Measurements from ENCODE around the gene ZNF69. TPM values are rescaled to one million over a fixed set of nuclear protein-coding genes. Genes with fewer than 3 reads are reported as not detected.
"Not testable (repeated sequence)": the region's sequence is repeated elsewhere in the genome, so short reads cannot be mapped to it uniquely, and the experiment has no call there.

The ZNF69 gene
- total and polyA plus RNA-seq, 4 donors: 2.5 to 12.0 (median 8.9) TPM

DNA sequence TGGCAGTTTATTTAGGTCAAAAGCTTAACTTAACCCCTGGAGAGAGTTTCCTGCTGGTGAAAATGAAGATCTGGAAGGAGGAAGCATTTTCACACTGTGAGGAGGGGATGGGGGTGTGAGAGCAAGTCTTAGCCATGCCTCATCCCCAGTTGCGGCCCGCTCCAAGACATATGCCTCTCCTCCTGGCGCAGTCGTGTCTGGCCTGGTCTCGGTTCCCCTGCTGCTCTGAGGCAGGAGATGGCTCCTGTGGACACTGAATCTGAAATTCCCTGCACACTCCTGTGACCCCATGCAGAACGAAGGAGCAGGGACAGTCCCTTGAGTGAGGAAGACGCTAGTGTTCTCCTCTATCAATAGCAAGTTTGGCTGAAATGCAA, 360 bp upstream of the ZNF69 start:
- no peaks in the 10 kb centered on the region for H3K36me3 ChIP-seq (ENCODE audit: control insufficient read depth in 4 of 4, insufficient read depth in 3 of 4, low read depth in 1 of 4, low read length in 3 of 4)
- H3K27ac ChIP-seq (ENCODE audit: low read depth in 1 of 2, low read length in 2 of 2): peak overlapping the region in 1 of 2 donors; percentile 84
- H3K4me3 ChIP-seq (ENCODE audit: low read depth in 1 of 3, low read length in 3 of 3): peak overlapping the region; percentile 69 to 86 (median 80)
- 41% methylated on average over 7 of the region's 7 CpGs for WGBS
- peaks cover 2 to 16% (median 6%) of the 10 kb centered on the region in 4 donors for H3K4me1 ChIP-seq (ENCODE audit: control insufficient read depth in 4 of 4, insufficient read depth in 4 of 4, low read length in 3 of 4)
- no peak for TF ChIP-seq TAF1 (conservative IDR thresholded peaks at IDR 0.05)
- TF ChIP-seq, protein P1, sequence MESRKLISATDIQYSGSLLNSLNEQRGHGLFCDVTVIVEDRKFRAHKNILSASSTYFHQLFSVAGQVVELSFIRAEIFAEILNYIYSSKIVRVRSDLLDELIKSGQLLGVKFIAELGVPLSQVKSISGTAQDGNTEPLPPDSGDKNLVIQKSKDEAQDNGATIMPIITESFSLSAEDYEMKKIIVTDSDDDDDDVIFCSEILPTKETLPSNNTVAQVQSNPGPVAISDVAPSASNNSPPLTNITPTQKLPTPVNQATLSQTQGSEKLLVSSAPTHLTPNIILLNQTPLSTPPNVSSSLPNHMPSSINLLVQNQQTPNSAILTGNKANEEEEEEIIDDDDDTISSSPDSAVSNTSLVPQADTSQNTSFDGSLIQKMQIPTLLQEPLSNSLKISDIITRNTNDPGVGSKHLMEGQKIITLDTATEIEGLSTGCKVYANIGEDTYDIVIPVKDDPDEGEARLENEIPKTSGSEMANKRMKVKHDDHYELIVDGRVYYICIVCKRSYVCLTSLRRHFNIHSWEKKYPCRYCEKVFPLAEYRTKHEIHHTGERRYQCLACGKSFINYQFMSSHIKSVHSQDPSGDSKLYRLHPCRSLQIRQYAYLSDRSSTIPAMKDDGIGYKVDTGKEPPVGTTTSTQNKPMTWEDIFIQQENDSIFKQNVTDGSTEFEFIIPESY (IDR thresholded peaks at IDR 0.05): no peak
- TF ChIP-seq HNF4A (conservative IDR thresholded peaks at IDR 0.05): no peak
- no peak for TF ChIP-seq EGR1 (IDR thresholded peaks at IDR 0.05; ENCODE audit: low read depth in 2 of 2)
- no peak for TF ChIP-seq FOXA1 (IDR thresholded peaks at IDR 0.05)
- TF ChIP-seq, protein P2, sequence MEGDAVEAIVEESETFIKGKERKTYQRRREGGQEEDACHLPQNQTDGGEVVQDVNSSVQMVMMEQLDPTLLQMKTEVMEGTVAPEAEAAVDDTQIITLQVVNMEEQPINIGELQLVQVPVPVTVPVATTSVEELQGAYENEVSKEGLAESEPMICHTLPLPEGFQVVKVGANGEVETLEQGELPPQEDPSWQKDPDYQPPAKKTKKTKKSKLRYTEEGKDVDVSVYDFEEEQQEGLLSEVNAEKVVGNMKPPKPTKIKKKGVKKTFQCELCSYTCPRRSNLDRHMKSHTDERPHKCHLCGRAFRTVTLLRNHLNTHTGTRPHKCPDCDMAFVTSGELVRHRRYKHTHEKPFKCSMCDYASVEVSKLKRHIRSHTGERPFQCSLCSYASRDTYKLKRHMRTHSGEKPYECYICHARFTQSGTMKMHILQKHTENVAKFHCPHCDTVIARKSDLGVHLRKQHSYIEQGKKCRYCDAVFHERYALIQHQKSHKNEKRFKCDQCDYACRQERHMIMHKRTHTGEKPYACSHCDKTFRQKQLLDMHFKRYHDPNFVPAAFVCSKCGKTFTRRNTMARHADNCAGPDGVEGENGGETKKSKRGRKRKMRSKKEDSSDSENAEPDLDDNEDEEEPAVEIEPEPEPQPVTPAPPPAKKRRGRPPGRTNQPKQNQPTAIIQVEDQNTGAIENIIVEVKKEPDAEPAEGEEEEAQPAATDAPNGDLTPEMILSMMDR (IDR thresholded peaks at IDR 0.05; ENCODE audit: low read depth, low read length, missing input control): no peak
- TF ChIP-seq, protein P3, sequence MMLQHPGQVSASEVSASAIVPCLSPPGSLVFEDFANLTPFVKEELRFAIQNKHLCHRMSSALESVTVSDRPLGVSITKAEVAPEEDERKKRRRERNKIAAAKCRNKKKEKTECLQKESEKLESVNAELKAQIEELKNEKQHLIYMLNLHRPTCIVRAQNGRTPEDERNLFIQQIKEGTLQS (IDR thresholded peaks at IDR 0.05): no peak
- TF ChIP-seq YY1 (IDR thresholded peaks at IDR 0.05): no peak
- TF ChIP-seq SP1 (IDR thresholded peaks at IDR 0.05): no peak
- TF ChIP-seq HNF4G (IDR thresholded peaks at IDR 0.05): no peak
- TF ChIP-seq NR2F2 (IDR thresholded peaks at IDR 0.05): no peak
- TF ChIP-seq, protein P4, sequence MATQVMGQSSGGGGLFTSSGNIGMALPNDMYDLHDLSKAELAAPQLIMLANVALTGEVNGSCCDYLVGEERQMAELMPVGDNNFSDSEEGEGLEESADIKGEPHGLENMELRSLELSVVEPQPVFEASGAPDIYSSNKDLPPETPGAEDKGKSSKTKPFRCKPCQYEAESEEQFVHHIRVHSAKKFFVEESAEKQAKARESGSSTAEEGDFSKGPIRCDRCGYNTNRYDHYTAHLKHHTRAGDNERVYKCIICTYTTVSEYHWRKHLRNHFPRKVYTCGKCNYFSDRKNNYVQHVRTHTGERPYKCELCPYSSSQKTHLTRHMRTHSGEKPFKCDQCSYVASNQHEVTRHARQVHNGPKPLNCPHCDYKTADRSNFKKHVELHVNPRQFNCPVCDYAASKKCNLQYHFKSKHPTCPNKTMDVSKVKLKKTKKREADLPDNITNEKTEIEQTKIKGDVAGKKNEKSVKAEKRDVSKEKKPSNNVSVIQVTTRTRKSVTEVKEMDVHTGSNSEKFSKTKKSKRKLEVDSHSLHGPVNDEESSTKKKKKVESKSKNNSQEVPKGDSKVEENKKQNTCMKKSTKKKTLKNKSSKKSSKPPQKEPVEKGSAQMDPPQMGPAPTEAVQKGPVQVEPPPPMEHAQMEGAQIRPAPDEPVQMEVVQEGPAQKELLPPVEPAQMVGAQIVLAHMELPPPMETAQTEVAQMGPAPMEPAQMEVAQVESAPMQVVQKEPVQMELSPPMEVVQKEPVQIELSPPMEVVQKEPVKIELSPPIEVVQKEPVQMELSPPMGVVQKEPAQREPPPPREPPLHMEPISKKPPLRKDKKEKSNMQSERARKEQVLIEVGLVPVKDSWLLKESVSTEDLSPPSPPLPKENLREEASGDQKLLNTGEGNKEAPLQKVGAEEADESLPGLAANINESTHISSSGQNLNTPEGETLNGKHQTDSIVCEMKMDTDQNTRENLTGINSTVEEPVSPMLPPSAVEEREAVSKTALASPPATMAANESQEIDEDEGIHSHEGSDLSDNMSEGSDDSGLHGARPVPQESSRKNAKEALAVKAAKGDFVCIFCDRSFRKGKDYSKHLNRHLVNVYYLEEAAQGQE (IDR thresholded peaks at IDR 0.05): no peak
- TF ChIP-seq, protein P5, sequence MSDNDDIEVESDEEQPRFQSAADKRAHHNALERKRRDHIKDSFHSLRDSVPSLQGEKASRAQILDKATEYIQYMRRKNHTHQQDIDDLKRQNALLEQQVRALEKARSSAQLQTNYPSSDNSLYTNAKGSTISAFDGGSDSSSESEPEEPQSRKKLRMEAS (IDR thresholded peaks at IDR 0.05): no peak
- TF ChIP-seq FOXA2 (IDR thresholded peaks at IDR 0.05): no peak
- no peak for TF ChIP-seq RAD21 (IDR thresholded peaks at IDR 0.05)
- no peak for TF ChIP-seq JUND (IDR thresholded peaks at IDR 0.05)
- no peak for TF ChIP-seq GABPA (IDR thresholded peaks at IDR 0.05 in 1 of 2, conservative IDR thresholded peaks at IDR 0.05 in 1 of 2)
- no peak for TF ChIP-seq RXRA (IDR thresholded peaks at IDR 0.05)
- no peaks in the 10 kb centered on the region for H3K27me3 ChIP-seq (ENCODE audit: control insufficient read depth in 4 of 4, insufficient read depth in 4 of 4, low read length in 3 of 4)
- H3K9ac ChIP-seq (ENCODE audit: low read depth in 1 of 2, low read length in 2 of 2): no peak overlapping the region
- no peak for DNase-seq (ENCODE audit: low spot score)
- peaks cover 0 to 1% (median 0%) of the 10 kb centered on the region in 4 donors for H3K9me3 ChIP-seq (ENCODE audit: control insufficient read depth in 4 of 4, low read length in 3 of 4)

DNA sequence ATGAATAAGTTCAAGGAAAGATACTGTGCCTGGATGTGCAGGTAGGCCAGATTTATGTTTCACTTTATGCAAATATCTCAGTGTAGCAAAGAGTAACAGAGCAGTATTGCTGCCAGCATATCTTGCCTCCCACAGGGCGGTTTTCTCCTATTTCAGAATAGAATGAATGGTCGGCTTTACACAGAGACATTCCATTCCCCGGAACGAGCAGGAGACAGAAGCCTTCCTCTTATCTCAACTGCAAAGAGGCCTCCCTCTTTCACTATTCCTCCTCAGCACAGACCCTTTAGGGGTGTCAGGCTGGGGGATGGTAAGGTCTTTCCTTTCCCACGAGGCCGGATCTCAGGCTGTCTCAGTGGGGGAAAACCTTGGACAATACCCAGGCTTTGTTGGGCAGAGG, 2.3 kb downstream of the ZNF69 start:
- H3K9me3 ChIP-seq (ENCODE audit: control insufficient read depth in 4 of 4, low read length in 3 of 4): peaks cover 1 to 11% (median 5%) of the 10 kb centered on the region in 4 donors
- H3K27me3 ChIP-seq (ENCODE audit: control insufficient read depth in 4 of 4, insufficient read depth in 4 of 4, low read length in 3 of 4); H3K4me3 ChIP-seq (ENCODE audit: low read depth in 1 of 3, low read length in 3 of 3); H3K9ac ChIP-seq (ENCODE audit: low read depth in 1 of 2, low read length in 2 of 2); H3K36me3 ChIP-seq (ENCODE audit: control insufficient read depth in 4 of 4, insufficient read depth in 3 of 4, low read depth in 1 of 4, low read length in 3 of 4); H3K27ac ChIP-seq (ENCODE audit: low read depth in 1 of 2, low read length in 2 of 2); DNase-seq (ENCODE audit: low spot score): not testable (repeated sequence)
- peaks cover 2 to 16% (median 6%) of the 10 kb centered on the region in 4 donors for H3K4me1 ChIP-seq (ENCODE audit: control insufficient read depth in 4 of 4, insufficient read depth in 4 of 4, low read length in 3 of 4)
- 77% methylated on average over 6 of the region's 6 CpGs for WGBS

All from liver (tissue), 9 donors.